Activated CD8-positive, alpha-beta memory T cell treated with anti-CD3 and anti-CD28 coated beads, Interleukin-2, amount 50 U/mL, for 48 hours (primary cell): ENCODE results near the gene TEX12.

Experiments
- DNase-seq: peaks from one replicate; pipeline ENCODE4 v3.0.0-alpha.2; 2020

Gene TEX12

DNA sequence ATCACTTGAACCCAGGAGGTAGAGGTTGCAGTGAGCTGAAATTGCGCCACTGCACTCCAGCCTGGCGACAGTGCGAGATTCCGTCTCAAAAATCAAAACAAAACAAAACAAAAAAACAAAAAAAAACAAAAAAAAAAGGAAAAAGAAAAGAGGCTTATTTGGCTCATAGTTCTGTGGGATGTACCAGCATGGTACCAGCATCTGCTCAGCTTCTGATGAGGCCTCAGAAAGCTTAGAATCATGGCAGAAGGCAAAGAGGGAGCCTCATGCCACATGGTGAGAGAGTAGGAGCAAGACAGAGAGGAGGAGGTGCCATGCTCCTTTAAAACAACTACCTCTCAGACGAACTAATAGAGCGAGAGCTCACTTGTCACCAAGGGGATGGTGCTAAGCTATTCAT is 48.4 kb downstream of the TEX12 start:
- DNase-seq = no peak

- DNase-seq = no peak
These were observed 49.5 kb downstream of the TEX12 start for GRCh38 chr11:112216561-112217105.

DNA sequence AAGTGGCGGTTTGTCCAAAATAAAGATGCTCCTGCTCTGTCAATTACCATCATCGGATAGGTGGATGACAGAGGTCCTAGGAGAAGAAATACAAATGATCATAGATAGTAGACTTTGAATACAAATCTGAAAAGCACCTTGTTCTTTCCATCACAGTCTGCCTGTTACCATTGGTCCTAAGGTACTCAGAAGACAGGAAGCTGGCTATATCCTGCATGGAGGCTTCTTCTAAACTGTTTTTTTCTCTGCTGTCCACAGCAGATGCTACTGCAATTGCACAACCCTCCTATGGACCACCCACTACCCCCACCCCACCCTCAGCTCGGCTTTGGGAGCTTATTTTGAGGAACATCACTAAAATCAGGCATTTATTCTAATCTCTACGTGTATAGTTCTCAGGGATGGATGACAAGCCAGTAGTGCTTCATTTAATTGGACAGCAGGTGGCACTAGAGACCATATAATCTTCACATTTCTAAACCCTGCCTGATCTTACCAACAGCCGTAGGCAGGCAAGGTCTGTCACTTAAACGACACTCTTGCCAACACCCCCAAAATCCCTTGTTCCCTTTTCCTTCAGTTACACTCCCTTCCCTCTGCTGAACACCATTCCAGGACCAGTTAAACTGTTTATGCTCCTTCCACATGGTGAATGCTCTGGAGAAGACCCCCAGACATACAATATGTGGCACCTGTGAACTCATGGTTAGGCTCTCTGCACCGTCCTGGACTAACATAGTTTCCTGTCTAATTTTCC is 52.5 kb downstream of the TEX12 start:
- DNase-seq = no peak

DNA sequence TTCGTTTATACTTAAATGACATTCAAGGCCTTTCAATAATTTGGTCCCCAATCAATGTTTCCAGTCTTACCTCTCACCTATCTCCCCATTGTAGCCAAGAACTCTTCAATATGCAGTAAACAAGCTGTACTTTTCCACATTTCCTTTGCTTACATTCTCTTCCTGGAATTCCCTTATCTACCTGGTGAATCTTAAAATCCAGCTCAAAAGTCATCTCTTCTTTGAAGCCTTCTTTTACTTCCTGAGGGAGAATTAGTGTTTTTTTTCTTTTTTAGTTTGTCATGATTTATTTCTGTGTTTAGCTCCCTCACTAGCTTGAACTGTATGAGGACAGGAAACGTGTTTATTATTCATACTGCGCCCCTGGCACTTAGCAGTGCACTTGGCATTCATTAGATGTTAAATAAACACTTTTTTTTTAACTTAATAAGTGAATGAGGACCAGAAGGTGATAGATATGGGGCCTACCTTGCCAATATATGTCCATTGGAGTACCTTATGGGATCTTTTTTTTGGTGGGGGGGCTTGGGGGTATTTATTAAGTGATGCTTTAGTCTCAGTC is 54.2 kb downstream of the TEX12 start:
- no peak for DNase-seq
